ENCODE data around the gene POSTN.
"Not testable (repeated sequence)": the region's sequence is repeated elsewhere in the genome, so short reads cannot be mapped to it uniquely, and the experiment has no call there.

Gene POSTN

DNA sequence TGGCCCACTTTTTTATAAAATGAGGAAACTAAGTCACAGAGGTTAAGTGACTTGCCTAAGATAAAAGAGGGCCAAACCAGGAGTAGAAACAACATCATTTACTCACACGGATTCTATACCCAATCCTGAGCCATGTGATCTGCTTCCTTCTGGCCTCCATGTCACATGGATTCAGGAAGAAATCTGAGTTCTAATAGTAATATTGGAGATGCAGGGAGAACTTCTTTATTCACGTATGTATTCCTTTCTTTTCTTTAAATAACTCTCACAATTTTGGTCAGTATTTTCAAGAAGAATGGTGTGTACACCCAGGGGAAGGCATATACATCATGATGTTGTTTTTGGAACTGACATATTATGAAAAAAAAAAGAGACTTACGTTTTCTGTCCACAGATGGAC, 1.8 kb downstream of the POSTN start:
- no peak for DNase-seq (ENCODE audit: low read depth in 1 of 2, low spot score in 1 of 2)

DNA sequence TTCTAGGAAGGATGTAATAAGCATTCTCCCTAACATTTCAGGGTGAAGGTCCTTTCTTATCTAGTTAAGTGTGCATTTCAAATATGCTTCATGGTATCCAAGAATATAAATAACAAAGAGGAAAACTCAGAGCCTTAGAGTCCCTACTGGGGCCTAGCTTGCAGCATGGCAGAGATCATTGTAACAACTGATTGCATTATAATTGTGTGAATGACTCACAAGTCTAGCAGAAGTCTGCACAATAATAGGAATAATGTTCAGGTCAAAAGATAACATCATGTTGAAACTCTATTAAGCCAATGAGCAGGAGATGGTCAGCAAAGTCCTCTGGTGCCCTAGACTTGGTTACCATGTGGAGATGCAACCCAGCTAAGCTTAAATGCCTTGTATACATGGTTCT, 3.4 kb downstream of the POSTN start:
- DNase-seq (ENCODE audit: low read depth in 1 of 2, low spot score in 1 of 2) = no peak

DNA sequence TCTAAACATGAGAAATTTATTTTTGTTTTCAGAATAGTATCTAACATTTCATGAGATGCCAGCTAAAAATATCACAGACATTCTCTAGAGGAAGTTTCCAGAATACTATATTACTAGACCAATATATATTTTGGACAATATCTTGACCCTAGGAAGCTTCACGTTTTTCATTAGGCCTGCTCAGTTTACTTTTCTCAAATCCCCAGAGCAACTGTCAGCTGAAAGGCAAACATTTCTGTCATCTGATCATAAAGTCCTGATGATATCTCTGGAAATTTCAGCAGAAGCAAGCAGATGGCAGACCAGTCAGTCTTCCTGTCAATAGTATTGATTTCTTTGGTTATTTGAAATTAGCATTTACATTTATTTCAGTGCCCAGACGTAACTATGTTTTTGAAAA, 4.0 kb downstream of the POSTN start:
- DNase-seq (ENCODE audit: low read depth in 1 of 2, low spot score in 1 of 2) = no peak

DNA sequence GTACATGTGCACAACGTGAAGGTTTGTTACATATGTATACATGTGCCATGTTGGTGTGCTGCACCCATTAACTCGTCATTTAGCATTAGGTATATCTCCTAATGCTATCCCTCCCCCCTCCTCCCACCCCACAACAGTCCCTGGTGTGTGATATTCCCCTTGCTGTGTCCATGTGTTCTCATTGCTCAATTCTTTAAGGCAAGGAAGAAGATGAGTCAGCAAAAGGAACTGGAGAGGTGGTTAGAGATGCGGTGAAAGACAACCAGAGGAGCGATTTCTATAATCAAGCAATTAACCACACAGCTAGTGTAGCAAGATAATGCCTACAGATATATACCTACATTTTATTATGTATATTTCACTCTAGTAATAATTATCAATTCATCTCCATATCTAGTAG, 9.2 kb downstream of the POSTN start:
- not testable (repeated sequence) for DNase-seq (ENCODE audit: low read depth in 1 of 2, low spot score in 1 of 2)

DNA sequence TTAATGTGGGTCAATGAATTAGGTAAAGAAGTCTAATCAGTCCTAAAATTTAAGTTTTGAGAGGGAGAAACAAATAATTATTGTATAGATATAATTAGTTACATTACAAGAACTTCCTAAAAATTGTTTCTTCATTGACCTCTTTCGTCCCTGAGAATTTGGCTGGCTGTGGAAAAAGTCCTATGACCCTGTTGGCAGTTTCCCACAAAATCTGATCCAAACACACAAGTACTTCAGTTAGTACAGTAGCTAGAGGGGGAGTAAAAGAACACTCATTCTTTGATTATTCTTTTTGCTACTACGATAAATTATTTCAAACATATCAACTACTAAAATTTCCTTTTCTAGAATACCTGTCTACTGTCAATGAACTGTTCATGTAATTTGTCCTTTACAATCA, 11.3 kb downstream of the POSTN start:
- no peak for DNase-seq (ENCODE audit: low read depth in 1 of 2, low spot score in 1 of 2)

DNA sequence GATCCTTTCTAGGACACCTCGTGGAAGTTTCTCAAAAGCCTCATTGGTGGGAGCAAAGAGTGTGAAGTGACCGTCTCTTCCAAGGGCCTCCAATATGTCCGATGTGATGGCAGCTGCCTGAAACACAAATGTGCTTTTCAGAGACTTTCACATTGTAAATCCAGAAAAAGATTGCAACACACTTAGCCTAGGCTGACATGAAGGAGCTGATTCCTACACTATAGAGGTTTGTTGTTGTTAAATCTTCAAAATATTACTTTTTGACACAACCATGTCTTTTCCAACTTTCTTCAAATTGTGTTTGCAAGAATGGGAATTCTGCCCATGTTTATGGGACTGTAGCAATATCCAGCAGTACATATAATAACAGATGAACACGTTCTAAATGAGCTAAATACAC, 12.4 kb downstream of the POSTN start:
- DNase-seq (ENCODE audit: low read depth in 1 of 2, low spot score in 1 of 2) = no peak

DNA sequence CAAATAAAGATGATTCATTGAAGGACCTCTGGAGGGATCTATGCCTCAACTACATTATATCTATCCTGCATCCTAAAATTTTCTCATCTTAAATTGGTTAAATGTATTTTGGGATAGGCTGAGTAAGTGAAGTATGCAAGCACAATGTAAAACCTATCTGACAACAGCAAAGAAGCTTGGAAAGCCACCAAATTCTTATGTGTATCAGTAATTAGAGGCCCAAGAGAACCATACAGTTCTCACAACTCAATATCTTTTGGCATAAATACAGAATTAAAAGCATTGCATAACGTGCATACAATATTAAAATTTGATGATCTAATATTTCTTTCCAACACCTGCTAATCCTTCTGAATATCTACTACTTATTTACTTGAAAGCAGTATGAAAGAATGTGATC, 13.0 kb downstream of the POSTN start:
- DNase-seq (ENCODE audit: low read depth in 1 of 2, low spot score in 1 of 2) = no peak

DNA sequence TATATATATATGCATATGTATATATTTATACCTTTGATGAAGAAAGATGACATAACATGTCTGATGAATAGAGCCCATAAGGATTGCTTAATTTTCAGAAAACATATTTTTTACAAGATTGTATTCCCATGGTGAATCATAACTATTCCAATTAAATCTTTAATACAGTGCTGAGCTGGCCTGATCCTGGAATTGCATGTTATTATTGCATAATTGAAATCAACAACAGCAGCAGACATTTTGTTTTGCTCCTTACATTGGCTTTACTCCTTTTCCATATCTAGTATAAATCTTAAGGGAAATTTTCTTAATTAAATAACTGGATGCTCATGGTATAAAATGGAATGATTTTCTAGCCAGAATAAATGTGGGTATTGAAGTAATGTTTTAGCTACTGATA, 22.0 kb downstream of the POSTN start:
- DNase-seq (ENCODE audit: low read depth in 1 of 2, low spot score in 1 of 2) = no peak

DNA sequence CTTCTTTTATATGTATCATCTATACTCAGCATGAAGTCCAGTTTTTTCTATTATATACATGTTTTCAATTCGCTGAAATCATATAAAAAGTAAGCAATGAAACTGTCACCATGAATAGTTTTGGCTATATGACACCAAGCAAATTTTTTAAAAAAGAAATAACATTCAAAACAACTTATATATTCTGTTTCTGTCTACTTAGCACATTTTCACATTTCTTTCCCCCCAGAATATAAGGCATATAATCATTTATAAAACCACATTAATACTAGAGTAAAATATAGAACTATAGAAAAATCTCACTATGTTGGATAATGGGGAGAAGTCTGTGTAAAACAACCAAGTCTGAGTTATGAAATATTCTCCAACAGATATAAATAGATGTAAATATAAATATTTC, 33.1 kb downstream of the POSTN start:
- no peak for DNase-seq (ENCODE audit: low read depth in 1 of 2, low spot score in 1 of 2)

DNA sequence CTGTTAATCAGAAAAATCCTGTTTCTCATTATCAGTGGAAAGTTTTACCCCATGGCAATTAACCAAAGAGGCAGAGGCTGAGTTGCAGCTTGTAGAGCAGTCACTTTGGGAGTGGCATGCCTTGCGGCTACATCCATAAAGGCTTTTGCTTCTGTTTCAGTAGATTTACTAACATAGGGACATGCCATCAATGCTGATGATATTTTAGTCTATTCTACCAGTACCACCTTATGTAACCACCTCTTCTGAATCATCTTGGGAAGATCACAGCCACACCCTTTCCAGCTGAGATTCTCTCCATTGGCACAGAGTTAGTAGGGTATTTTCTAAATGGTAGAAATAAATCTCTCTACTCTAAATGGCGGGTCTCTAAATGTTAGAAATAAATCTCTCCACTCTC, 37.5 kb downstream of the POSTN start:
- no peak for DNase-seq (ENCODE audit: low read depth in 1 of 2, low spot score in 1 of 2)

DNA sequence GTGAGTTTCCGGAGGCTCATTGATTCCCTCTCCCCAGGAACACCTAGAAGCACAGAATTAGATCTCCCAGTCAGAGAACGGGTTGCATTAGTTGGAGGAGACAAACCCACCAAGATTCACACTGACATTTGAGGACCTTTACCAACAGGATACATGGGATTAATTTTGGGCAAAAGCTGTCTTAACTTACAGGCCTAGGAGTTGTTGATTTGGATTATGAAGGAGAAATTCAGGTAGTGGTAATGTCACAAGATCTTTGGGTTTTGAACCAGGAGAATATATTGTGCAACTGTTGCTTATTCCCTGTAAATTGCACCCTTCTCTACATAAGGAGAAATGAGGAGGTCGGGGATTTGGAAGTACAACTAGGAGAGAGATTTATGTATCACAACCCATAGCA, 38.0 kb downstream of the POSTN start:
- DNase-seq (ENCODE audit: low read depth in 1 of 2, low spot score in 1 of 2) = no peak

DNA sequence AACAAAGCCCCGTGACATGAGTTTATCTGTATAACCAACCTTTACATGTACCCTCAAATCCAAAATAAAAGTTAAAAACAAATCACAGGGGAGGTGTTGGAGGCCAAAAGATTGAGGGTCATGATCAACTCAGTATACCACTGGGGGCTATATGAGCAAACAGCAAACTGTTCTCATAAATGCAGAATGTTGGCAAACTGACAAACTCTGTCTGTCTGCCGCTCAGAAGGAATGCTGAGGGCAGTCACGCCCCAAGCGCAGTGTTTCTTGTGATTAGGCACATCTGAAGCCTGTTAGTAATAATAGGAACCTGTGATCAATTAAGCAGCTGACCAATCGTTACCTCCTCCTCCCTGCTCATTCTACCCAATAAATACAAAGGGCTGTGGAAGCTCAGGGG, 39.8 kb downstream of the POSTN start:
- DNase-seq (ENCODE audit: low read depth in 1 of 2, low spot score in 1 of 2) = not testable (repeated sequence)

DNA sequence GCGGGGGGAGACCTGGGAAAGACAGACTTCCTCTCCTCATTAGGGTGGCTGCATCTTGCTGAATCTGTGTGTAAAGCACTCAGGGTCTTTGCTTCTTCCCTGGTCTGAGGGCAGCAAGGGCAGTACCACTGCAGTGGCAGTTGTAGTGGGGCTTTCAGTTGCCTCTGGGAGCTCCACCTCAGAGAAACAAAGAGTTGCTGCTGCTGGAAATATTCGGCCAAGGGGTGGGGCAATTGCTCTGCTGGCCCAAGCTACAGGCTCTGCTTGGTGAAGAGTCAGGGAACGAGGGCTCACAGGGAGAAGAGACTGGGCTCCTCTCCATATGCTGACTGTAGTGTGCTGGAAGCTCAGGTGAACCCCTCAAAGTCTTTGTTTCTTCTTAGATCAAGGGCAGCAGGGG, 52.5 kb downstream of the POSTN start:
- DNase-seq (ENCODE audit: low read depth in 1 of 2, low spot score in 1 of 2) = no peak

DNA sequence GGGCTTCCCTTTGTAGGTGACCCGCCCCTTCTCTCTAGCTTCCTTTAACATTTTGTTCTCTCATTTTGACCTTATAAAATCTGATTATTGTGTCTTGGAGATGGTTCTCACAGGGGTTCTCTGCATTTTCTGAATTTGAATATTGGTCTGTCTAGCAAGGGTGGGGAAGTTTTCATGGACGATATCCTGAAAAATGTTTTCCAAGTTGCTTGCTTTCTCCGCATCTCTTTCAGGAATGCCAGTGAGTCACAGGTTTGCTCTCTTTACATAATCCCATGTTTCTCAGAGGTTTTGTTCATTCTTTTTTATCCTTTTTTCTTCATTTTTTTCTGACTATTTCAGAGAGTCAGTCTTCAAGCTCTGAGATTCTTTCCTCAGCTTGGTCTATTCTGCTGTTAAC, 53.6 kb downstream of the POSTN start:
- DNase-seq (ENCODE audit: low read depth in 1 of 2, low spot score in 1 of 2) = no peak

DNA sequence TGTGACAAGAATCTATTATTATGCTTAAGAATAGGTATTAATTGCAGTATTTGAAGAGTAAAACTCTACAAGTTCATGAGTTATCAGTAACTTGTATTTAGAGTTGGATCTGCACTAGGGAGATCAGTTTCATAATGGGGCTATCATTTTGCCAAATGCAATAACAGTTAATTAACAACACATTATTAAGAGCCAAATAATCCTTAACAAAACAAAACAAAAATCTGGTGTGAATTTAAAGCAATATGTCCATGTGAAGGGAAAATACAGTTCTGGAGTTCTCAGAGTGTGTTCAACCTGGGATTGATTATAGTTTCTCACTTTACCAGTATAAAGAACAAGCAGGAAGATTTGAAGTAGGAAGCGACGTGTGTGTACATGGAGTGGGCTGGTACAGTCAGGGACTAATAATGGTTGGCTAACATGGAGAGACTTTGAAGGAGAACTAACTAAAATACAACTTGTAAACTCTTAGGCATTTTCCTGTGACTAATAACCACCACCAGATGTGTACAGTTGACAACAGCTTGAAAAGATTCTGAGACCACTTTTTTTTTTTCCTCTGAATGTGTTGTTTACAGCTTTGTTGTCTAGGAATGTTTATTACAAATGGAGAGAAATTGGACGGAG, 58.5 kb downstream of the POSTN start:
- DNase-seq (ENCODE audit: low read depth in 1 of 2, low spot score in 1 of 2) = no peak

DNA sequence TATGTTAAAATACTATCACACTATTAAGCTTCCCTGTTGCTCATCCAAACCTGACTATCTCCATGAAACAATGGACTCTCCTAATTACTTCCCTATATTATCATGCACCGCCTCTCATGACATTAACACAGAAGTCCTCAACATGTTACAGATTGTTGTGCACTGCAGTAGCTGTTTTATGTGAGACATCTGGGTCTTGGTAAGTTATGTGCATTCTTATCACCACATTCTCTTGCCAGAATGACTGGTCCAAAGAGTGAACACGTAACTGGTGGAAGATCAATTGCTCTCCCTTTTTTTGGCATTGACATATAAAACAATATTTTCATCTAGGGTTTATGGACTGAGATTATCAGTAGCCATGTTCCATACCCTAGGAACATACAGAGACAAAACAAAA, 59.4 kb downstream of the POSTN start:
- no peak for DNase-seq (ENCODE audit: low read depth in 1 of 2, low spot score in 1 of 2)

DNA sequence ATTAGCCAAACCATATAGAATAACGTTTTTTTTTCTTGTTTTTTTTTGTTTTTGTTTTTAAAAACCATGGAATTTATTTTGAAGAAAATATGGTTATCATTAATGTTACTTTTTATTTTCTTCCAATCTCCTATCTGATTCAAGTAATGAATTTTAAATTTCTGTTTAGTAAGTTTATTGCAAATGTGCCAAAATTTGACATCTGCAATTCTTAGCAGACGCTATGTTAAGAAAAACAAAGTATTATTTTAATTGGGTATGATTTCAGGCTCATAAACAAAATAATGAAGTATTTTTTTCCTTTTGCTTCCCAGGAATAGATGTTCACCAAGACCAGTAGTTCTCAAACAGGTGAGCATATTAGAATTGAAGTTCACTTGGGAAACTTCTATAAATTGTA, 63.1 kb downstream of the POSTN start:
- DNase-seq (ENCODE audit: low read depth in 1 of 2, low spot score in 1 of 2) = no peak

DNA sequence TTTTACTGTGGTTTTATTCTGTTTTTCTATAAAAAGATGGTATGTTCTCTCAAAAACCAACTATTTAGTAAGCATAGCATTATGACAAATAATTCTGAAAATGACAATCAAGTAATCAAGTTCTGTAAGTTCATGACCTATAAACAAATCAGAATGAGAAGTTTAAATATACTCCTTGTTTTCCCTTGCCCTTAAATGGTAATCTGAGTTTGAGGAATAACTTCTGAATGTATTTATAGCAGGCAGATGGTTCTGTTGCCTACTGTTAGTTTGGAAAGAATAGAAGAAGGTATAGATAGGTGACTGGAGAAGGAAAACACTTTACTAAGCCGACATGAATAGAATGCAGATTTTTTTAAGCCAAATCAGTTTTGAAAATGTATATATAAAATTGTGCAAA, 63.9 kb downstream of the POSTN start:
- DNase-seq (ENCODE audit: low read depth in 1 of 2, low spot score in 1 of 2) = no peak

DNA sequence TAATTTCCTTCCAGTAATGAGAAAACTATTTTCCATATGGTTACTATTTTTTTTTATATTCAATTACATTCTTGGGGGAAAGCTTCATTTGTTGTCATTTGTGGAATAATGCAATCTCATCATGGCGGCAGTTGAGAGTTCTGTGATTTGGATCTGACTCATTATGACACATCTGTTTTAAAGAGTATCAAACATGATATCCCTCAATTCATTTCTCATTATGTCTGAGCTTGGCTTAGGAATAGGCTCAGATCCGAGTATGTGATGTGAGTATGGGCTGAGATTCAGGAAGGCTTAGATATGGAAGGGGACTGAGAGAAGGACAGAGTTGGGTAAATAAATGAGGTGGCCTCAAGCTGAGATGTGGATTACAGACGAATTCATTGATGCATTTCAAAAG, 64.4 kb downstream of the POSTN start:
- DNase-seq (ENCODE audit: low read depth in 1 of 2, low spot score in 1 of 2) = no peak

DNA sequence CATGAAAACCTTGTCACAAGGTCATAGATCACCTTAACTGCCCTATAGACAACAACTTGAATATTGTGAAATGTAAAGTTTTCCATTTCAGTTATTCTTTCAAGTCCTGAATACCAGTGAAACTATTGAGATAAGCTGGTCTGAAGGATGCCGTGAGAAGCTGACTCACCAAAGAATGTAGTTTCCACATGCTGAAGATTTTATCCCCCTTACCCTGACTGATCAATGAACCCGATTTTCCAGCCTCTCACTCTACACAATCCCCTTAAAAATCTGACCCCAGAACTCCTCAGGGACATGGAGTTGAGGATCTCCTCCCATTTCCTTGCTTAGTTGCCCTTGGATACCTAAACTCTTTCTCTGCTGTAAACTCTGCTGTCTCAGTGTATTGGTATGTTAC, 67.5 kb downstream of the POSTN start:
- no peak for DNase-seq (ENCODE audit: low read depth in 1 of 2, low spot score in 1 of 2)

DNA sequence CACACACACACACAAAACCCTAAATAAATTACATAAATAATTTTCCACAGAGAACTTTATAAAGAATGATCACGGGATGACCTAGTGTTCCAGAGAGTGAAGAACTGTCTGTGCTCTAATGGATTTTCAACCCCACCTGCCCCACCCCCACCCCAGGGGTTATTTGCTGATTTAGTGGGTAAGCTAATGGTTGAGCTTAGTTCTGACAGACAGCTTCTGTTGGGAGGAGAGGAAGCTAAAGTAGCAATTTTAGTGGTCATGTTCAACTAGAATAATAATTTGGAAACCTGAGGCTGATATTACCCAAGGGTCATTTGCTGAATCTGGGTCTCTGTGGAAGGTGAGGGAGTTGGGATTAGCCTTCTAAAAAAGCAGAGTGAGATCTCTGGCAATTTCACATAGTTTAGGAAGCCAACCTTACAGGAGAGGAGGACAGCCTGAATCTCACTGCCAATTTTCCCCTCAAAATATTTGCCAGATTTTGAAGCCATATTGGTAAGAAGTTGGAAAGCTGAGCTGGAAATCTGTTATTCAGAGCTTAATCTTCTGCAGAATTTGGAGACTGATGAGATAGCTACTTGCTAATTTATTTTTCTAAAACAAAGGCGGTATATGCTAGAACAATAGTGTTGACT, 68.7 kb downstream of the POSTN start:
- DNase-seq (ENCODE audit: low read depth in 1 of 2, low spot score in 1 of 2) = no peak

DNA sequence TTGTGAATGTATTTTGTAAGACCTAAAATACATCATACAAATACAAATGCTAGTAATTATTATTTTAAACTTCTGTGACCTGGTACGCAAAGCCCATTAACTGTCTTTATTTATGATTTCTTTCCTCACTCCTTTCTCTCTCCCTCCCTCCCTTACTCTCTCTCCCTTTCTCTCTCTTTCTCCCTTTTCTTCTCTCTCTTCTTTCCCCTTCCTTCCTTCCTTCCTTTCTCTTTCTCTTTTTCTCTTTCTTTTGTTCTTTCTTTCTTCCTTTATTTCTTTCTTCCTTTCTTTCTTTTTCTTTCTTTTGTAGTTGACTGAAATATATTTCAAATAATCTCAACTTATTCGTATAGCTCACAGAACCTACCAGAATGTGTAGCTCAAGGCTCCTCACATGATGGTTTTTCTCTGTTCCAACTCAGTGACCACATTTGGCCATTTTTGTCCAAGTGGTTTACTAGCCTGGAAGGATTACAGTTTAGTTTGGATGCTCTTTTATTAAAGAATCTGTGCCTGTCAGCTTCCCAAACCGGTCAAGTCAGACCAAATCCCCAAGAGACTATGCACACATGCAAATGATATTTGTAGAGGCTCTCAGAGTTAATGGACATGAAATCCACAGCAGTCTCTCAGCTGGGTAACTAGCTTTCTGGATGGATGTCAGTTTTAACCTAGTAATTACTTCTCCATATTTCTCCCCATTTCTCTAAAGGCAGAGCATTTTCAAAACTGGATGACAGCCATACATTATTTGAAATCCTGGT, 71.7 kb downstream of the POSTN start:
- DNase-seq (ENCODE audit: low read depth in 1 of 2, low spot score in 1 of 2) = no peak

DNA sequence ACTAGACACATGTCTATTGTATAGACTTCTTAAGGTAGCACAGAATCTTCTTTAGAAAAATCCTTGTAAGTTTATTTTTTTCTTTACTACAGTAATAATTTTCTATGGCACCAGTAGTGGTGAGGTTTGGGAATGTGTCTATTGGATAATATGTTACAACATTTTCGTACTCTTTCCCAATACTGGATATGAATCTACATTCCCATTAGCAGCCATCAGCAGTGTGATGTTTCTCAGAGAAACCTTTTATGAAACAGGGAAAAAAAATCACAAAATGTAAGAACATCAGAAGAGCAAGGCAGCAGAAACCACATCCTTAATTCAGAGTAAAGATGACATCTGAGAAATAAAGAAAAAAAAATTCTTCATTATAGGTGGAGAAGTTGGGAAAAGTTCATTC, 83.3 kb downstream of the POSTN start:
- no peak for DNase-seq (ENCODE audit: low read depth in 1 of 2, low spot score in 1 of 2)

Data from activated CD4-positive, alpha-beta T cell treated with anti-CD3 and anti-CD28 coated beads, Interleukin-2, amount 50 U/mL, for 24 hours (primary cell).